Measurements from ENCODE around the gene MED28. TPM values are rescaled to one million over a fixed set of nuclear protein-coding genes. Genes with fewer than 3 reads are reported as not detected.

Gene MED28
- total and polyA plus RNA-seq, 10 of the 15 experiments (the other 5 are each of a cell fraction or from before 2014, with no cell fraction given) = 19.9 to 77.4 (median 52.0) TPM

DNA sequence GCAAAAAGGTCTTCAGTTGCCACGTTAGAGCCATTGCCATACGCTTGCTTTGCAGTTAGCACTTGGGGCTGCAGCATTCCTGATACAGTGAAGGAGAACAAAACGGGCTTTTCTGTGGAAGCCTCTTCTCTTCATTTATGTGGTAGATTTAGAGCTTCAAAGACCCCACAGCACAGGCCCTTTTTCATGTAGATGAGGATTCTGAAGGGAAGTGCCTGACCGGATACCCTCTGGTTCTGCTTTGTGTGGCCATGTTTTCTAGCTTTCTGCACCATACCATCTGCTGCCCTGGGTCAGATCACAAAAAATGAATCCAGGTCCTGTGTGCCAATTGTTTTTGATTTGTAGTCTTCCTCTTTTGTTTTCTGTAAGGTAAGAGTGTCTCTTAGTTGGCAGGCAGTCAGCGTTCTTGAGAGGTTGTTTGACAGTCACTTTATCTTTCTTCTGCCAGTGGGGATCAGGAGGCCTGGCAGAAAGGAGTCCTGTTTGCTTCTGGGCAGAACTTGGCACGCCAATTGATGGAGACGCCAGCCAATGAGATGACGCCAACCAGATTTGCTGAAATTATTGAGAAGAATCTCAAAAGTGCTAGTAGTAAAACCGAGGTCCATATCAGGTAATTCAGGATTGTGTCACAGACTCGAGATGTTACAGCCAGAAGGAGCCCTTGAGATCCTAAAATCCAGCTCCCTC is 29.8 kb upstream of the MED28 start:
- DNase-seq (ENCODE audit: low read depth, low spot score) (no peak), ATAC-seq (no peak), FAIRE-seq (no peak)
- RAD21 ChIA-PET (ENCODE audit: unreplicated experiment) = no interaction called here
- Histone ChIP-seq H3K79me2 (ENCODE audit: control insufficient read depth, insufficient read depth, low read length) (peaks cover 17% of the 10 kb centered on the region), H4K20me1 (ENCODE audit: control insufficient read depth, insufficient read depth) (no peaks in the 10 kb centered on the region), H3K27me3 (replicated peaks in 1 of 2; ENCODE audit: control insufficient read depth in 2 of 2, insufficient read depth in 2 of 2, low read length in 1 of 2) (no peaks in the 10 kb centered on the region), H3K27ac (ENCODE audit: control insufficient read depth, insufficient read depth) (no peak overlapping the region), H3K4me3 (no peak overlapping the region), H3K4me1 (ENCODE audit: control insufficient read depth, insufficient read depth, low read length) (no peaks in the 10 kb centered on the region), H3K36me3 (ENCODE audit: control insufficient read depth in 2 of 2, insufficient read depth in 2 of 2, low read length in 1 of 2) (peaks cover 19 to 55% of the 10 kb centered on the region in 2 experiments), H2AFZ (ENCODE audit: control insufficient read depth, low read depth, low read length) (no peak overlapping the region), H3K4me2 (ENCODE audit: control insufficient read depth, insufficient read depth) (no peak overlapping the region), H3K9ac (ENCODE audit: control insufficient read depth, insufficient read depth, low read length) (no peak overlapping the region), H3K9me3 (replicated peaks; ENCODE audit: control insufficient read depth, insufficient read depth, low read length) (no peaks in the 10 kb centered on the region)
- no TSS peak for BruUV-seq (replicated peaks)
- POLR2A ChIA-PET = no interaction called here
- SMC1A ChIA-PET (ENCODE audit: uncharacterized antibody, unreplicated experiment) = interaction anchor here (1.1 kb wide), 1 partner anchor 10 kb away, joined by 3 read pairs; no protein-coding TSS in a partner anchor
- CTCF ChIA-PET = interaction anchor here (0.6 kb wide), 1 partner anchor 82 kb away, joined by 3 read pairs; no protein-coding TSS in a partner anchor
- WGBS (ENCODE audit: insufficient coverage, insufficient replicate concordance, low lambda C conversion rate, missing lambda C conversion rate) = 97% methylated on average over 10 of the region's 10 CpGs
- in situ Hi-C loops (cut with MboI) = no loop called here
- intact Hi-C loops (cut with micrococcal nuclease; ENCODE audit: unreplicated experiment) = no loop called here
- TF ChIP-seq POLR2AphosphoS2 (IDR thresholded peaks at IDR 0.05; ENCODE audit: low read depth, low read length) (no peak), ZBTB40 (IDR thresholded peaks at IDR 0.05; ENCODE audit: borderline replicate concordance) (no peak), EZH2 (IDR thresholded peaks at IDR 0.05; ENCODE audit: borderline replicate concordance, control insufficient read depth, low read depth, low read length) (no peak), SREBF2 (IDR thresholded peaks at IDR 0.05; ENCODE audit: low read length) (no peak), ZBED1 (IDR thresholded peaks at IDR 0.05; ENCODE audit: borderline replicate concordance) (no peak), IKZF1 (conservative IDR thresholded peaks at IDR 0.05) (no peak), TCF3 (IDR thresholded peaks at IDR 0.05; ENCODE audit: borderline replicate concordance, insufficient read depth, low read depth, low read length) (no peak)
- TF ChIP-seq, protein P1, sequence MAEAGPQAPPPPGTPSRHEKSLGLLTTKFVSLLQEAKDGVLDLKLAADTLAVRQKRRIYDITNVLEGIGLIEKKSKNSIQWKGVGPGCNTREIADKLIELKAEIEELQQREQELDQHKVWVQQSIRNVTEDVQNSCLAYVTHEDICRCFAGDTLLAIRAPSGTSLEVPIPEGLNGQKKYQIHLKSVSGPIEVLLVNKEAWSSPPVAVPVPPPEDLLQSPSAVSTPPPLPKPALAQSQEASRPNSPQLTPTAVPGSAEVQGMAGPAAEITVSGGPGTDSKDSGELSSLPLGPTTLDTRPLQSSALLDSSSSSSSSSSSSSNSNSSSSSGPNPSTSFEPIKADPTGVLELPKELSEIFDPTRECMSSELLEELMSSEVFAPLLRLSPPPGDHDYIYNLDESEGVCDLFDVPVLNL (IDR thresholded peaks at IDR 0.05; ENCODE audit: low read depth, low read length) = no peak

Measured in GM12878 (cell line).